Superior temporal gyrus (tissue), 1 donor: ENCODE measurements around the gene OR8H3.
"Not testable (repeated sequence)": the region's sequence is repeated elsewhere in the genome, so short reads cannot be mapped to it uniquely, and the experiment has no call there.

Source experiments
- DNase-seq: peaks from one replicate; pipeline ENCODE4 v3.0.0-alpha.2; 2016; ENCODE audit errors: extremely low spot score

OR8H3 gene

GRCh38 chr11:56122073-56122472 is at the start of gene OR8H3:
Gene OR8H3 (plus strand): TSS chr11:56122373. CDS start chr11:56122373, 0 bp downstream.
- DNase-seq: no peak

- DNase-seq: no peak
Observed at GRCh38 chr11:56089697-56090096, 32.5 kb upstream of the OR8H3 start.

GRCh38 chr11:56093008-56093407 is 29.2 kb upstream of the OR8H3 start, which contains the start of gene OR8I2:
Gene OR8I2 (plus strand): TSS chr11:56093308. CDS start chr11:56093308, 0 bp downstream.
- DNase-seq: no peak

- DNase-seq: no peak
Observed at GRCh38 chr11:56103210-56103737, 18.9 kb upstream of the OR8H3 start, which contains the start of gene OR8H2. Gene OR8H2 (plus strand): TSS chr11:56103687. CDS start chr11:56105043, 1,356 bp downstream.

- no peak for DNase-seq
Observed at GRCh38 chr11:56140151-56140661, 18.0 kb downstream of the OR8H3 start, which contains the start of gene OR8J3. Gene OR8J3 (minus strand): TSS chr11:56140201. CDS start chr11:56137718, 2,483 bp downstream.

- DNase-seq: not testable (repeated sequence)
Observed at GRCh38 chr11:56143681-56144080, 21.5 kb downstream of the OR8H3 start.

- DNase-seq: no peak
Observed at GRCh38 chr11:56151376-56151775, 29.2 kb downstream of the OR8H3 start.

GRCh38 chr11:56152333-56152732 is 30.2 kb downstream of the OR8H3 start:
- DNase-seq: no peak

GRCh38 chr11:56160217-56160616 is 38.0 kb downstream of the OR8H3 start, which contains the start of gene OR8K5:
Gene OR8K5 (minus strand): TSS chr11:56160317. CDS start chr11:56160317, 0 bp downstream.
- DNase-seq: no peak

- DNase-seq: no peak
Observed at GRCh38 chr11:56163804-56164203, 41.6 kb downstream of the OR8H3 start.

- DNase-seq: no peak
Observed at GRCh38 chr11:56172256-56172830, 50.2 kb downstream of the OR8H3 start.
